ENCODE results near the gene STOX1. TPM values are rescaled to one million over a fixed set of nuclear protein-coding genes. Genes with fewer than 3 reads are reported as not detected.
"Not testable (repeated sequence)": the region's sequence is repeated elsewhere in the genome, so short reads cannot be mapped to it uniquely, and the experiment has no call there.

The STOX1 gene
- total and polyA plus RNA-seq, 10 of the 15 experiments (the other 5 are each of a cell fraction or from before 2014, with no cell fraction given), result 0.18 to 1.2 (median 0.67) TPM; not detected in 1

DNA sequence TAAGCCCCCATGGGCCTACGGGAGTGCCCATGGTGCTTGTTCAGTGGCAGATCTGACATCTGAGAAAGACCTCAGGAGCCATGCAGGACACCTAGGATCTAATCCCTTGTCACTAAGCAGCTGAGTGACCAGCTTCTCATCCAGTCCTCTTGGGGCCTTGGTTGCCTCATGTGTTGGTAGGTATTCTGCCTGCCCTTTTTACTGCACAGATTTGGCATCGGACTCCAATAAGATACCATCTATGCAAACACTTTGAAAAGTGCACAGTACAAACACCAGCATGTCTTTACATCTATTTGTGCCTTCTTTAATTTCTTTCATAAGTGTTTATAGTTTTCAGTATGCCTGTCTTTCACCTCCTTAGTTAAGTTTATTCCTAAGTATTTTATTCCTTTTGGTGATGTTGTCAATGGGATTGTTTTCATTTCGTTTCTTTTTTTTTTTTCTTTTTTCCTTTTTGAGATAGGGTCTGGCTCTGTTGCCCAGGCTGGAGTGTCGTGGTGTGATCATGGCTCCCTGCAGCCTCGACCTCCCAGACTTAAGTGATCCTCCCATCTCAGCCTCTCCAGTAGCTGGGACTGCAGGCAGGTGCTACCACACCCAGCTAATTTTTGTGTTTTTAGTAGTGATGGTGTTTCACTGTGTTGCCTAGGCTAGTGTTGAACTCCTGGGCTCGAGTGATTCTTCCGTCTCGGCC lies 10.4 kb downstream of the STOX1 start:
- SMC1A ChIA-PET (ENCODE audit: uncharacterized antibody, unreplicated experiment), result no interaction called here
- H3K4me2 ChIP-seq (ENCODE audit: control insufficient read depth, insufficient read depth), result no peak overlapping the region
- in situ Hi-C loops (cut with MboI) (no loop called here), intact Hi-C loops (cut with micrococcal nuclease; ENCODE audit: unreplicated experiment) (no loop called here)
- no peak for FAIRE-seq
- no peak for TF ChIP-seq SPI1 (IDR thresholded peaks at IDR 0.05; ENCODE audit: borderline replicate concordance, insufficient read depth, low read depth, low read length)
- TF ChIP-seq ATF7 (IDR thresholded peaks at IDR 0.05; ENCODE audit: low read depth), result no peak
- TF ChIP-seq RAD21 (IDR thresholded peaks at IDR 0.05; ENCODE audit: insufficient read depth, low read depth, low read length), result no peak
- TF ChIP-seq SIX5 (IDR thresholded peaks at IDR 0.05; ENCODE audit: low read depth, low read length, severe bottlenecking), result no peak
- BruUV-seq (replicated peaks), result no TSS peak
- CTCF ChIA-PET, result no interaction called here
- no peak for DNase-seq (ENCODE audit: low read depth, low spot score)
- RAD21 ChIA-PET (ENCODE audit: unreplicated experiment), result interaction anchor here (0.6 kb wide), 1 partner anchor 23 kb away, joined by 3 read pairs; no protein-coding TSS in a partner anchor
- no peak overlapping the region for H3K9ac ChIP-seq (ENCODE audit: control insufficient read depth, insufficient read depth, low read length)
- no peaks in the 10 kb centered on the region for H3K79me2 ChIP-seq (ENCODE audit: control insufficient read depth, insufficient read depth, low read length)
- H4K20me1 ChIP-seq (ENCODE audit: control insufficient read depth, insufficient read depth), result no peaks in the 10 kb centered on the region
- H3K27me3 ChIP-seq (replicated peaks in 1 of 2; ENCODE audit: control insufficient read depth in 2 of 2, insufficient read depth in 2 of 2, low read length in 1 of 2), result no peaks in the 10 kb centered on the region
- POLR2A ChIA-PET, result no interaction called here
- H3K9me3 ChIP-seq (replicated peaks; ENCODE audit: control insufficient read depth, insufficient read depth, low read length), result no peaks in the 10 kb centered on the region
- no peak overlapping the region for H3K4me3 ChIP-seq
- WGBS (ENCODE audit: insufficient coverage, insufficient replicate concordance, low lambda C conversion rate, missing lambda C conversion rate), result 42% methylated on average over 8 of the region's 8 CpGs
- no peaks in the 10 kb centered on the region for H3K4me1 ChIP-seq (ENCODE audit: control insufficient read depth, insufficient read depth, low read length)
- no peaks in the 10 kb centered on the region for H3K36me3 ChIP-seq (ENCODE audit: control insufficient read depth in 2 of 2, insufficient read depth in 2 of 2, low read length in 1 of 2)
- no peak overlapping the region for H3K27ac ChIP-seq (ENCODE audit: control insufficient read depth, insufficient read depth)
- no peak overlapping the region for H2AFZ ChIP-seq (ENCODE audit: control insufficient read depth, low read depth, low read length)
- no peak for ATAC-seq

DNA sequence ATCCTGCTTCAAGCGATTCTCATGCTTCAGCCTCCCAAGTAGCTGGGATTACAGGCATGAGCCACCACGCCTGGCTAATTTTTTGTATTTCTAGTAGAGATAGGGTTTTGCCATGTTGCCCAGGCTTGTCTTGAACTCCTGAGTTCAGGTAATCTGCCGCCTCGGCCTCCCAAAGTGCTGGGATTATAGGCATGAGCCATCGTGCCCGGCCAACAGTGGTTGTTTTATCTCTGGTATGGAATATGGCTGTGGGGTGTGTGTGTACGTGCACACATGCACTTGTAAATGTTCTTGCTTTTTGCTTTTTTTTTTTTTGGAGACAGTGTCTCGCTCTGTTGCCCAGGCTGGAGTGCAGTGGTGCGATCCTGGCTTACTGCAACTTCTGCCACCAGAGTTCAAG lies 13.3 kb downstream of the STOX1 start:
- WGBS (ENCODE audit: insufficient coverage, insufficient replicate concordance, low lambda C conversion rate, missing lambda C conversion rate), result 65% methylated on average over 9 of the region's 9 CpGs
- ATAC-seq; H2AFZ ChIP-seq (ENCODE audit: control insufficient read depth, low read depth, low read length); H3K27ac ChIP-seq (ENCODE audit: control insufficient read depth, insufficient read depth); intact Hi-C loops (cut with micrococcal nuclease; ENCODE audit: unreplicated experiment); H3K9ac ChIP-seq (ENCODE audit: control insufficient read depth, insufficient read depth, low read length); CTCF ChIA-PET; H4K20me1 ChIP-seq (ENCODE audit: control insufficient read depth, insufficient read depth); H3K4me1 ChIP-seq (ENCODE audit: control insufficient read depth, insufficient read depth, low read length); DNase-seq (ENCODE audit: low read depth, low spot score); H3K9me3 ChIP-seq (replicated peaks; ENCODE audit: control insufficient read depth, insufficient read depth, low read length); H3K79me2 ChIP-seq (ENCODE audit: control insufficient read depth, insufficient read depth, low read length); H3K4me3 ChIP-seq; in situ Hi-C loops (cut with MboI); SMC1A ChIA-PET (ENCODE audit: uncharacterized antibody, unreplicated experiment); H3K4me2 ChIP-seq (ENCODE audit: control insufficient read depth, insufficient read depth); BruUV-seq (replicated peaks); POLR2A ChIA-PET; H3K27me3 ChIP-seq (replicated peaks in 1 of 2; ENCODE audit: control insufficient read depth in 2 of 2, insufficient read depth in 2 of 2, low read length in 1 of 2); H3K36me3 ChIP-seq (ENCODE audit: control insufficient read depth in 2 of 2, insufficient read depth in 2 of 2, low read length in 1 of 2); RAD21 ChIA-PET (ENCODE audit: unreplicated experiment); FAIRE-seq: not testable (repeated sequence)

All from GM12878 (cell line).